ENCODE data around the gene EPN2. TPM values are rescaled to one million over a fixed set of nuclear protein-coding genes. Genes with fewer than 3 reads are reported as not detected.

The EPN2 gene
- total RNA-seq, 2 donors from 2014 or later = 28.7 to 47.9 TPM

GRCh38 chr17:19296786-19297778 lies 59.9 kb downstream of the EPN2 start:
- ATAC-seq (ENCODE audit: insufficient number of reproducible peaks, low FRiP score, low read depth) = no peak
- no peak for DNase-seq (ENCODE audit: low spot score)
- Histone ChIP-seq H3K36me3 (no peaks in the 10 kb centered on the region), H3K4me3 (no peak overlapping the region), H3K27me3 (replicated peaks; ENCODE audit: insufficient read depth) (no peaks in the 10 kb centered on the region), H3K9me3 (no peaks in the 10 kb centered on the region), H3K27ac (no peak overlapping the region), H3K4me1 (ENCODE audit: control insufficient read depth in 1 of 2, low read depth in 2 of 2) (peaks cover 0 to 8% of the 10 kb centered on the region in 2 donors)
- no peak for TF ChIP-seq CTCF (IDR thresholded peaks at IDR 0.05)

- ATAC-seq (ENCODE audit: insufficient number of reproducible peaks, low FRiP score, low read depth) = no peak
- Histone ChIP-seq H3K9me3 (no peaks in the 10 kb centered on the region), H3K4me3 (no peak overlapping the region), H3K36me3 (no peaks in the 10 kb centered on the region), H3K27me3 (replicated peaks; ENCODE audit: insufficient read depth) (no peaks in the 10 kb centered on the region), H3K4me1 (ENCODE audit: control insufficient read depth in 1 of 2, low read depth in 2 of 2) (peaks cover 0 to 8% of the 10 kb centered on the region in 2 donors), H3K27ac (no peak overlapping the region)
- TF ChIP-seq CTCF (IDR thresholded peaks at IDR 0.05) = no peak
- DNase-seq (ENCODE audit: low spot score) = no peak
Measured at GRCh38 chr17:19298569-19299213, 61.5 kb downstream of the EPN2 start.

- Histone ChIP-seq H3K4me3 (no peak overlapping the region), H3K27ac (no peak overlapping the region), H3K36me3 (no peaks in the 10 kb centered on the region), H3K27me3 (replicated peaks; ENCODE audit: insufficient read depth) (no peaks in the 10 kb centered on the region), H3K9me3 (no peaks in the 10 kb centered on the region), H3K4me1 (ENCODE audit: control insufficient read depth in 1 of 2, low read depth in 2 of 2) (peaks cover 0 to 9% of the 10 kb centered on the region in 2 donors)
- ATAC-seq (ENCODE audit: insufficient number of reproducible peaks, low FRiP score, low read depth) = no peak
- no peak for TF ChIP-seq CTCF (IDR thresholded peaks at IDR 0.05)
- no peak for DNase-seq (ENCODE audit: low spot score)
Measured at GRCh38 chr17:19299214-19299747, 62.1 kb downstream of the EPN2 start.

GRCh38 chr17:19299866-19300265 lies 62.7 kb downstream of the EPN2 start:
- Histone ChIP-seq H3K4me1 (ENCODE audit: control insufficient read depth in 1 of 2, low read depth in 2 of 2) (peaks cover 0 to 14% of the 10 kb centered on the region in 2 donors), H3K4me3 (no peak overlapping the region), H3K36me3 (no peaks in the 10 kb centered on the region), H3K27ac (no peak overlapping the region), H3K9me3 (no peaks in the 10 kb centered on the region), H3K27me3 (replicated peaks; ENCODE audit: insufficient read depth) (no peaks in the 10 kb centered on the region)
- TF ChIP-seq CTCF (IDR thresholded peaks at IDR 0.05) = no peak
- no peak for DNase-seq (ENCODE audit: low spot score)
- no peak for ATAC-seq (ENCODE audit: insufficient number of reproducible peaks, low FRiP score, low read depth)
